ENCODE data around the gene HAGH. TPM values are rescaled to one million over a fixed set of nuclear protein-coding genes. Genes with fewer than 3 reads are reported as not detected.

HAGH gene
- total RNA-seq, 1 experiment from 2014 or later = 36.0 TPM

DNA sequence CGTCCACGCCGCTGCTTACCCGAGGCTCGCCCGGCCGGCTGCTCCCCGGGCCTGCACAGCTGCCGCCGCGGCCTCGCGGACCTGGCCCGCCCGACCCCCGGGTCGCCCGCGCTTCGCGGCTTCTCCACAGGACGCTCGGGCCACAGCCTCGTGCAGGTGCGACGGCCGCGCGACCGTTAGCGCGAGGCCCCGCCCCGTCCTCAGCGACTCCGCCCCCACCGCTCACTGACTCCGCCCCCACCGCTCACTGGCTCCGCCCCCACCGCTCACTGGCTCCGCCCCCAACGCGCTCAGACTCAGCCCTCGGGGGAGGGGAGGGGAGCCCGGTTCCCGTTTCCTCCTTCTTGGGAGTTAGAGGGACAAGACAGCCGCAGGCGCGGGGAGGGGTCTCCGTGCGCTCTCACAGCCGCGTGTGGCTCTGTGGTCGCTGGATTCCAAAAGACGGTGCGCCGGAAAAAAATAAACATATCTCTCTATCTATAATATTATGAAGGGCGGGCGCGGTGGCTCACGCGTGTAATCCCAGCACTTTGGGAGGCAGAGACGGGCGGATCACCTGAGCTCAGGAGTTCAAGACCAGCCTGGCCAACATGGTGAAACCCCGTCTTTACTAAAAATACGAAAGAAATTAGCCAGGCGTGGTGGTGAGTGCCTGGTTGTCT is 45.5 kb upstream of the HAGH start, which contains the start of gene MEIOB (continued):
- TF ChIP-seq NFYB (CRISPR knock-in tag; conservative IDR thresholded peaks at IDR 0.05; ENCODE audit: low read depth) (peak; percentile 31; the same call in 1 of the 2 replicates), ZBTB21 (CRISPR knock-in tag; IDR thresholded peaks at IDR 0.05; ENCODE audit: borderline replicate concordance) (no peak), EMX1 (CRISPR knock-in tag; IDR thresholded peaks at IDR 0.05) (no peak), ELF4 (CRISPR knock-in tag; IDR thresholded peaks at IDR 0.05; ENCODE audit: low read depth) (no peak), JUN (CRISPR knock-in tag; IDR thresholded peaks at IDR 0.05) (no peak), SP1 (CRISPR knock-in tag; conservative IDR thresholded peaks at IDR 0.05) (peak; percentile 91), FOXP1 (CRISPR knock-in tag; IDR thresholded peaks at IDR 0.05; ENCODE audit: borderline replicate concordance) (peak; percentile 81), CREM (CRISPR knock-in tag; IDR thresholded peaks at IDR 0.05) (0 out of 2 replicates have a peak, but pooled peaks have one; percentile 24), CBFB (CRISPR knock-in tag; IDR thresholded peaks at IDR 0.05; ENCODE audit: low read depth) (no peak), MYBL2 (CRISPR knock-in tag; IDR thresholded peaks at IDR 0.05) (peak; percentile 96), NR3C1 (CRISPR knock-in tag; conservative IDR thresholded peaks at IDR 0.05; ENCODE audit: low read depth) (0 out of 2 replicates have a peak, but pooled peaks have one; percentile 58), E2F5 (CRISPR knock-in tag; IDR thresholded peaks at IDR 0.05) (peak; percentile 51; the same call in 1 of the 2 replicates), PREB (CRISPR knock-in tag; IDR thresholded peaks at IDR 0.05; ENCODE audit: borderline replicate concordance) (no peak), ZNF416 (CRISPR knock-in tag; IDR thresholded peaks at IDR 0.05) (no peak), MLX (CRISPR knock-in tag; IDR thresholded peaks at IDR 0.05) (no peak), USF2 (CRISPR knock-in tag; IDR thresholded peaks at IDR 0.05) (no peak), TP53 (CRISPR knock-in tag; IDR thresholded peaks at IDR 0.05) (peak; percentile 60; the same call in 1 of the 2 replicates), HMGA2 (CRISPR knock-in tag; IDR thresholded peaks at IDR 0.05) (no peak), NR2C2 (CRISPR knock-in tag; IDR thresholded peaks at IDR 0.05) (no peak), FOXK1 (CRISPR knock-in tag; IDR thresholded peaks at IDR 0.05) (peak; percentile 62), TEAD1 (CRISPR knock-in tag; IDR thresholded peaks at IDR 0.05) (0 out of 2 replicates have a peak, but pooled peaks have one; percentile 35), SMAD3 (CRISPR knock-in tag; IDR thresholded peaks at IDR 0.05; ENCODE audit: borderline replicate concordance) (0 out of 2 replicates have a peak, but pooled peaks have one; percentile 58), SMAD4 (CRISPR knock-in tag; IDR thresholded peaks at IDR 0.05) (no peak), ZNF263 (CRISPR knock-in tag; IDR thresholded peaks at IDR 0.05; ENCODE audit: low read depth) (no peak), GTF2I (CRISPR knock-in tag; conservative IDR thresholded peaks at IDR 0.05) (no peak), RELA (CRISPR knock-in tag; IDR thresholded peaks at IDR 0.05; ENCODE audit: borderline replicate concordance) (no peak)
- TF ChIP-seq, protein P1, sequence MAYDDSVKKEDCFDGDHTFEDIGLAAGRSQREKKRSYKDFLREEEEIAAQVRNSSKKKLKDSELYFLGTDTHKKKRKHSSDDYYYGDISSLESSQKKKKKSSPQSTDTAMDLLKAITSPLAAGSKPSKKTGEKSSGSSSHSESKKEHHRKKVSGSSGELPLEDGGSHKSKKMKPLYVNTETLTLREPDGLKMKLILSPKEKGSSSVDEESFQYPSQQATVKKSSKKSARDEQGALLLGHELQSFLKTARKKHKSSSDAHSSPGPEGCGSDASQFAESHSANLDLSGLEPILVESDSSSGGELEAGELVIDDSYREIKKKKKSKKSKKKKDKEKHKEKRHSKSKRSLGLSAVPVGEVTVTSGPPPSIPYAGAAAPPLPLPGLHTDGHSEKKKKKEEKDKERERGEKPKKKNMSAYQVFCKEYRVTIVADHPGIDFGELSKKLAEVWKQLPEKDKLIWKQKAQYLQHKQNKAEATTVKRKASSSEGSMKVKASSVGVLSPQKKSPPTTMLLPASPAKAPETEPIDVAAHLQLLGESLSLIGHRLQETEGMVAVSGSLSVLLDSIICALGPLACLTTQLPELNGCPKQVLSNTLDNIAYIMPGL (CRISPR knock-in tag; IDR thresholded peaks at IDR 0.05) = no peak
- TF ChIP-seq, protein P2, sequence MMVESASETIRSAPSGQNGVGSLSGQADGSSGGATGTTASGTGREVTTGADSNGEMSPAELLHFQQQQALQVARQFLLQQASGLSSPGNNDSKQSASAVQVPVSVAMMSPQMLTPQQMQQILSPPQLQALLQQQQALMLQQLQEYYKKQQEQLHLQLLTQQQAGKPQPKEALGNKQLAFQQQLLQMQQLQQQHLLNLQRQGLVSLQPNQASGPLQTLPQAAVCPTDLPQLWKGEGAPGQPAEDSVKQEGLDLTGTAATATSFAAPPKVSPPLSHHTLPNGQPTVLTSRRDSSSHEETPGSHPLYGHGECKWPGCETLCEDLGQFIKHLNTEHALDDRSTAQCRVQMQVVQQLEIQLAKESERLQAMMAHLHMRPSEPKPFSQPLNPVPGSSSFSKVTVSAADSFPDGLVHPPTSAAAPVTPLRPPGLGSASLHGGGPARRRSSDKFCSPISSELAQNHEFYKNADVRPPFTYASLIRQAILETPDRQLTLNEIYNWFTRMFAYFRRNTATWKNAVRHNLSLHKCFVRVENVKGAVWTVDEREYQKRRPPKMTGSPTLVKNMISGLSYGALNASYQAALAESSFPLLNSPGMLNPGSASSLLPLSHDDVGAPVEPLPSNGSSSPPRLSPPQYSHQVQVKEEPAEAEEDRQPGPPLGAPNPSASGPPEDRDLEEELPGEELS (CRISPR knock-in tag; IDR thresholded peaks at IDR 0.05) = peak; percentile 80
- TF ChIP-seq, protein P3, sequence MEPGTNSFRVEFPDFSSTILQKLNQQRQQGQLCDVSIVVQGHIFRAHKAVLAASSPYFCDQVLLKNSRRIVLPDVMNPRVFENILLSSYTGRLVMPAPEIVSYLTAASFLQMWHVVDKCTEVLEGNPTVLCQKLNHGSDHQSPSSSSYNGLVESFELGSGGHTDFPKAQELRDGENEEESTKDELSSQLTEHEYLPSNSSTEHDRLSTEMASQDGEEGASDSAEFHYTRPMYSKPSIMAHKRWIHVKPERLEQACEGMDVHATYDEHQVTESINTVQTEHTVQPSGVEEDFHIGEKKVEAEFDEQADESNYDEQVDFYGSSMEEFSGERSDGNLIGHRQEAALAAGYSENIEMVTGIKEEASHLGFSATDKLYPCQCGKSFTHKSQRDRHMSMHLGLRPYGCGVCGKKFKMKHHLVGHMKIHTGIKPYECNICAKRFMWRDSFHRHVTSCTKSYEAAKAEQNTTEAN (CRISPR knock-in tag; IDR thresholded peaks at IDR 0.05) = no peak
- TF ChIP-seq, protein P4, sequence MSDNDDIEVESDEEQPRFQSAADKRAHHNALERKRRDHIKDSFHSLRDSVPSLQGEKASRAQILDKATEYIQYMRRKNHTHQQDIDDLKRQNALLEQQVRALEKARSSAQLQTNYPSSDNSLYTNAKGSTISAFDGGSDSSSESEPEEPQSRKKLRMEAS (CRISPR knock-in tag; IDR thresholded peaks at IDR 0.05) = peak; percentile 92; the same call in 1 of the 2 replicates

Data from WTC11 (cell line).